Testis (tissue), 3 donors: ENCODE data around the gene GNGT2. TPM values are rescaled to one million over a fixed set of nuclear protein-coding genes. Genes with fewer than 3 reads are reported as not detected.
A peak's percentile ranks its signal among the peaks of the same experiment; 100 is the strongest.

Experiments used
- DNase-seq: peaks from one replicate; pipeline ENCODE4 v3.0.0-alpha.2; 2019
- H3K27ac ChIP-seq, 2 donors: fragments of 200-600 bp; sonication (generic); one replicate each; pipeline ENCODE4 v1.5.1; 2019
- H3K27me3 ChIP-seq: fragments of 200-600 bp; sonication (generic); one replicate; pipeline ENCODE4 v1.5.1; 2019
- H3K36me3 ChIP-seq: fragments of 200-600 bp; sonication (generic); one replicate; pipeline ENCODE4 v1.5.1; 2017; ENCODE audit warnings: low read depth; ENCODE audit errors: missing control alignments
- H3K4me1 ChIP-seq: fragments of 200-600 bp; sonication (generic); one replicate; pipeline ENCODE4 v1.5.1; 2019
- H3K4me3 ChIP-seq, 2 donors: fragments of 200-600 bp; sonication (generic); one replicate each; pipeline ENCODE4 v1.5.1; 2017 to 2019
- H3K9me3 ChIP-seq: fragments of 200-600 bp; sonication (generic); one replicate; pipeline ENCODE4 v1.5.1; 2017
- CTCF ChIP-seq, 3 experiments: fragments of 450-650 bp in 2 of 3; fragments of 200-600 bp in 1 of 3; sonication (generic) in 1 of 3; IDR thresholded peaks; one replicate each; pipeline ENCODE4 v1.5.1; 2016 to 2019; ENCODE audit warnings: antibody characterized with exemption in 3 of 3, mild to moderate bottlenecking in 2 of 3, moderate library complexity in 1 of 3
- POLR2A ChIP-seq: fragments of 450-650 bp; IDR thresholded peaks from one replicate; pipeline ENCODE4 v1.6.1; 2017; ENCODE audit warnings: antibody characterized with exemption, mild to moderate bottlenecking, moderate library complexity
- WGBS, 2 donors: methylation state at CpG; one replicate each; pipeline ENCODE4 v1.1.5; 2018; 5-methylcytosine and 5-hydroxymethylcytosine counted together
- intact Hi-C: fragments of 100-400 bp; cut with DNase I; formaldehyde crosslinking; loops from one replicate; pipeline ENCODE4 v1.15.1; 2023; ENCODE audit warnings: low total_unique reads
- polyA plus RNA-seq: library from polyadenylated mRNA; stranded (reverse); fragments of 350-450 nt; fragmentation: Illumina TruSeq; extraction: RNeasy Lipid Tissue Mini Kit (QIAGEN cat#74804); gene quantifications from one replicate; pipeline ENCODE4 v1.2.3, GENCODE V29; 2014; ENCODE audit warnings: low read depth, low replicate concordance; ENCODE audit not compliant: insufficient read depth
- total RNA-seq, 2 donors: library from RNA; depleted of rRNA; stranded (reverse); fragments of >200 nt; gene quantifications; one replicate each; pipeline ENCODE4 v1.2.3, GENCODE V29; 2016

GNGT2 gene
- total and polyA plus RNA-seq, 3 donors from 2014 or later: 0.68 to 2.2 TPM; not detected in 1

- WGBS, 2 donors: 83% methylated on average over 3 of the region's 3 CpGs
Observed at GRCh38 chr17:49196520-49196919, 13.9 kb downstream of the GNGT2 start.

GRCh38 chr17:49195751-49196150 is 14.6 kb downstream of the GNGT2 start:
- no peak for DNase-seq
- H3K4me1 ChIP-seq: no peaks in the 10 kb centered on the region
- TF ChIP-seq CTCF (IDR thresholded peaks at IDR 0.05): no peak
- TF ChIP-seq POLR2A: no peak
- 75 to 76% methylated on average over 4 of the region's 4 CpGs for WGBS, 2 donors
- H3K4me3 ChIP-seq: no peak overlapping the region
- H3K36me3 ChIP-seq: no peaks in the 10 kb centered on the region
- intact Hi-C loops: no loop called here
- H3K27me3 ChIP-seq: no peaks in the 10 kb centered on the region
- no peaks in the 10 kb centered on the region for H3K9me3 ChIP-seq
- H3K27ac ChIP-seq: no peak overlapping the region

More at GRCh38 chr17:49196520-49196919, 13.9 kb downstream of the GNGT2 start:
- no peak for DNase-seq
- H3K9me3 ChIP-seq: no peaks in the 10 kb centered on the region
- H3K4me3 ChIP-seq: no peak overlapping the region
- H3K27me3 ChIP-seq: no peaks in the 10 kb centered on the region
- H3K36me3 ChIP-seq: no peaks in the 10 kb centered on the region
- no peaks in the 10 kb centered on the region for H3K4me1 ChIP-seq
- TF ChIP-seq POLR2A: no peak
- no peak for TF ChIP-seq CTCF (IDR thresholded peaks at IDR 0.05)
- intact Hi-C loops: no loop called here
- no peak overlapping the region for H3K27ac ChIP-seq

- DNase-seq: no peak
- Histone ChIP-seq H3K4me1 (no peaks in the 10 kb centered on the region), H3K36me3 (no peaks in the 10 kb centered on the region), H3K27me3 (no peaks in the 10 kb centered on the region), H3K9me3 (no peaks in the 10 kb centered on the region), H3K27ac (peak overlapping the region in 1 of 2 donors; percentile 95), H3K4me3 (no peak overlapping the region)
- intact Hi-C loops: no loop called here
- TF ChIP-seq POLR2A: no peak
- 49 to 62% methylated on average over 3 of the region's 3 CpGs for WGBS, 2 donors
Observed at GRCh38 chr17:49194297-49194607, 16.1 kb downstream of the GNGT2 start.

- TF ChIP-seq POLR2A: no peak
- no peak for TF ChIP-seq CTCF (IDR thresholded peaks at IDR 0.05)
- WGBS, 2 donors: 2 to 6% methylated on average over 17 to 21 of the region's 21 CpGs
- Histone ChIP-seq H3K4me1 (no peaks in the 10 kb centered on the region), H3K9me3 (no peaks in the 10 kb centered on the region), H3K36me3 (no peaks in the 10 kb centered on the region), H3K27me3 (no peaks in the 10 kb centered on the region), H3K27ac (peak overlapping the region; percentile 95 to 99), H3K4me3 (peak overlapping the region; percentile 75 to 77)
- intact Hi-C loops: no loop called here
- DNase-seq: peak; percentile 80
Observed at GRCh38 chr17:49193513-49194296, 16.7 kb downstream of the GNGT2 start.

GRCh38 chr17:49191917-49192741 is 18.2 kb downstream of the GNGT2 start:
- peak overlapping the region; percentile 75 to 77 for H3K4me3 ChIP-seq
- DNase-seq: peak; percentile 96
- WGBS, 2 donors: 0 to 2% methylated on average over 39 to 45 of the region's 53 CpGs
- intact Hi-C loops: no loop called here
- no peaks in the 10 kb centered on the region for H3K27me3 ChIP-seq
- H3K27ac ChIP-seq: peak overlapping the region; percentile 95 to 99
- H3K4me1 ChIP-seq: no peaks in the 10 kb centered on the region
- peak in 2 of 3 experiments; percentile 5 to 19 for TF ChIP-seq CTCF (IDR thresholded peaks at IDR 0.05)
- TF ChIP-seq POLR2A: no peak
- H3K9me3 ChIP-seq: no peaks in the 10 kb centered on the region
- H3K36me3 ChIP-seq: no peaks in the 10 kb centered on the region
